Erythroblast (primary cell): ENCODE measurements around the gene CEMIP.

Source experiments
- GATA1 ChIP-seq: IDR thresholded peaks from 2 replicates; pipeline ENCODE4 v1.6.1; 2011; ENCODE audit warnings: low read depth, mild to moderate bottlenecking, control low read depth, low read length, moderate library complexity
- POLR2A ChIP-seq: IDR thresholded peaks from 2 replicates; pipeline ENCODE4 v1.6.1; 2011; ENCODE audit warnings: mild to moderate bottlenecking, low read length

- TF ChIP-seq POLR2A (no peak), GATA1 (no peak)
Observed at GRCh38 chr15:80982205-80982604, 203.0 kb downstream of the CEMIP start.
